Stimulated activated CD4-positive, alpha-beta T cell treated with anti-CD3 and anti-CD28 coated beads, Interleukin-1b, Interleukin-23, amount 100 ng/mL, for 48 hours (primary cell): ENCODE measurements around the gene ARMC8.
A peak's percentile ranks its signal among the peaks of the same experiment; 100 is the strongest.

Experiments used
- DNase-seq: peaks from one replicate; pipeline ENCODE4 v3.0.0-alpha.2; 2020

Gene ARMC8

GRCh38 chr3:138199851-138200250 is 12.8 kb downstream of the ARMC8 start:
- no peak for DNase-seq

- no peak for DNase-seq
Observed at GRCh38 chr3:138200424-138200823, 13.3 kb downstream of the ARMC8 start.

- no peak for DNase-seq
Observed at GRCh38 chr3:138202945-138203701, 16.0 kb downstream of the ARMC8 start.

GRCh38 chr3:138203938-138204337 is 16.8 kb downstream of the ARMC8 start:
- no peak for DNase-seq

- no peak for DNase-seq
Observed at GRCh38 chr3:138205527-138205926, 18.4 kb downstream of the ARMC8 start.

- DNase-seq = no peak
Observed at GRCh38 chr3:138206196-138206595, 19.1 kb downstream of the ARMC8 start.

GRCh38 chr3:138210528-138210927 is 23.4 kb downstream of the ARMC8 start:
- DNase-seq = no peak

- no peak for DNase-seq
Observed at GRCh38 chr3:138213398-138214085, 26.4 kb downstream of the ARMC8 start.

- peak; percentile 13 for DNase-seq
Observed at GRCh38 chr3:138219255-138219654, 32.2 kb downstream of the ARMC8 start.

- DNase-seq = no peak
Observed at GRCh38 chr3:138220242-138220641, 33.1 kb downstream of the ARMC8 start.

GRCh38 chr3:138220788-138221187 is 33.7 kb downstream of the ARMC8 start:
- no peak for DNase-seq

- DNase-seq = no peak
Observed at GRCh38 chr3:138222131-138222941, 35.2 kb downstream of the ARMC8 start.

GRCh38 chr3:138222942-138223287 is 35.8 kb downstream of the ARMC8 start:
- no peak for DNase-seq

GRCh38 chr3:138227650-138228049 is 40.5 kb downstream of the ARMC8 start:
- no peak for DNase-seq

GRCh38 chr3:138230525-138230924 is 43.4 kb downstream of the ARMC8 start:
- peak; percentile 3 for DNase-seq

- no peak for DNase-seq
Observed at GRCh38 chr3:138232705-138233364, 45.7 kb downstream of the ARMC8 start.

- DNase-seq = no peak
Observed at GRCh38 chr3:138234401-138235179, 47.5 kb downstream of the ARMC8 start.

GRCh38 chr3:138238711-138239110 is 51.6 kb downstream of the ARMC8 start:
- no peak for DNase-seq

GRCh38 chr3:138241061-138241460 is 54.0 kb downstream of the ARMC8 start:
- no peak for DNase-seq

GRCh38 chr3:138241676-138242075 is 54.6 kb downstream of the ARMC8 start:
- no peak for DNase-seq

GRCh38 chr3:138242466-138242865 is 55.4 kb downstream of the ARMC8 start:
- DNase-seq = no peak

- no peak for DNase-seq
Observed at GRCh38 chr3:138245026-138245425, 57.9 kb downstream of the ARMC8 start.
